Prostate gland (tissue), 2 donors: Measurements from ENCODE around the gene KIF5B. TPM values are rescaled to one million over a fixed set of nuclear protein-coding genes. Genes with fewer than 3 reads are reported as not detected.
"Not testable (repeated sequence)": the region's sequence is repeated elsewhere in the genome, so short reads cannot be mapped to it uniquely, and the experiment has no call there.

Source experiments
- DNase-seq: peaks from one replicate; pipeline ENCODE4 v3.0.0-alpha.2; 2019; ENCODE audit warnings: low spot score
- H3K27ac ChIP-seq, 2 donors: fragments of 200-600 bp; sonication (generic); 2 replicates each; pipeline ENCODE4 v1.5.1; 2017 to 2019
- H3K27me3 ChIP-seq: fragments of 200-600 bp; sonication (generic); replicated peaks from 2 replicates; pipeline ENCODE4 v1.5.1; 2019; ENCODE audit not compliant: insufficient read depth
- H3K36me3 ChIP-seq, 2 donors: fragments of 200-600 bp; sonication (generic); 1 replicate in 1 of 2; 2 replicates in 1 of 2; pipeline versions ENCODE4 v1.5.1 to v1.8.1; 2017 to 2019
- H3K4me1 ChIP-seq: fragments of 200-600 bp; sonication (generic); replicated peaks from 2 replicates; pipeline ENCODE4 v1.5.1; 2019
- H3K4me3 ChIP-seq, 2 donors: fragments of 200-600 bp; sonication (generic); 2 replicates each; pipeline ENCODE4 v1.5.1; 2017 to 2019
- H3K9me3 ChIP-seq: fragments of 200-600 bp; sonication (generic); 2 replicates; pipeline ENCODE4 v1.5.1; 2017
- CTCF ChIP-seq, 4 experiments: fragments of 200-600 bp in 2 of 4; fragments of 450-650 bp in 2 of 4; sonication (generic) in 2 of 4; IDR thresholded peaks; 1 replicate in 3 of 4; 2 replicates in 1 of 4; pipeline ENCODE4 v1.5.1; 2016 to 2019; ENCODE audit warnings: antibody characterized with exemption in 4 of 4, mild to moderate bottlenecking in 2 of 4, moderate library complexity in 2 of 4
- POLR2A ChIP-seq: fragments of 450-650 bp; IDR thresholded peaks from one replicate; pipeline ENCODE4 v1.6.1; 2016; ENCODE audit warnings: antibody characterized with exemption, mild to moderate bottlenecking
- POLR2AphosphoS5 ChIP-seq: sonication (generic); formaldehyde crosslinking; IDR thresholded peaks from one replicate; pipeline ENCODE4 v1.6.1; 2017; ENCODE audit warnings: antibody characterized with exemption
- WGBS: methylation state at CpG from one replicate; pipeline ENCODE4 v1.1.5; 2018; 5-methylcytosine and 5-hydroxymethylcytosine counted together
- intact Hi-C: fragments of 100-400 bp; cut with DNase I; formaldehyde crosslinking; loops from one replicate; pipeline ENCODE4 v1.14.2; 2022
- total RNA-seq, 2 donors: library from RNA; depleted of rRNA; stranded (reverse); fragments of >200 nt; gene quantifications; one replicate each; pipeline ENCODE4 v1.1.0, GENCODE V29; 2016

The KIF5B gene
- 100 to 1,000 TPM in 1 of 2 donors, 10 to 100 TPM in 1; 98.2 to 102 TPM for total RNA-seq

GRCh38 chr10:32056136-32057035 lies at the start of gene KIF5B:
TSS of gene KIF5B (minus strand) at chr10:32056425. CDS start at chr10:32055973, 452 bp downstream.
- WGBS = 1% methylated on average over 62 of the region's 63 CpGs
- TF ChIP-seq POLR2AphosphoS5 = peak; percentile 79
- TF ChIP-seq POLR2A = peak; percentile 99
- TF ChIP-seq CTCF (IDR thresholded peaks at IDR 0.05) = peak in 1 of 4 experiments; percentile 8
- intact Hi-C loops = loop anchor here (10.0 kb wide), 3 partner anchors 132 to 318 kb away; partner anchors contain the start of genes ARHGAP12 and EPC1
- H3K4me1 ChIP-seq = no peaks in the 10 kb centered on the region
- no peaks in the 10 kb centered on the region for H3K36me3 ChIP-seq
- peak within 1 kb of the TSS; percentile 97 to 99 for H3K27ac ChIP-seq
- peak within 1 kb of the TSS; percentile 66 to 97 for H3K4me3 ChIP-seq
- DNase-seq = peak; percentile 86
- no peaks in the 10 kb centered on the region for H3K27me3 ChIP-seq
- no peaks in the 10 kb centered on the region for H3K9me3 ChIP-seq

GRCh38 chr10:32105782-32106382 lies 49.7 kb upstream of the KIF5B start:
- Histone ChIP-seq H3K4me1 (peaks cover 11% of the 10 kb centered on the region), H3K4me3 (no peak overlapping the region), H3K27ac (no peak overlapping the region), H3K9me3 (no peaks in the 10 kb centered on the region), H3K36me3 (no peaks in the 10 kb centered on the region), H3K27me3 (no peaks in the 10 kb centered on the region)
- TF ChIP-seq POLR2AphosphoS5 (peak; percentile 70), POLR2A (no peak), CTCF (IDR thresholded peaks at IDR 0.05) (no peak)
- peak; percentile 31 for DNase-seq
- intact Hi-C loops = no loop called here
- WGBS = 67% methylated on average over 7 of the region's 7 CpGs

- no peaks in the 10 kb centered on the region for H3K36me3 ChIP-seq
- no peaks in the 10 kb centered on the region for H3K9me3 ChIP-seq
Measured at GRCh38 chr10:32104622-32105509, 48.6 kb upstream of the KIF5B start.

GRCh38 chr10:32104181-32104580 lies 48.0 kb upstream of the KIF5B start:
- Histone ChIP-seq H3K4me3 (no peak overlapping the region), H3K27ac (no peak overlapping the region), H3K36me3 (no peaks in the 10 kb centered on the region), H3K4me1 (peaks cover 11% of the 10 kb centered on the region), H3K9me3 (no peaks in the 10 kb centered on the region), H3K27me3 (no peaks in the 10 kb centered on the region)
- TF ChIP-seq POLR2A (no peak), POLR2AphosphoS5 (peak; percentile 19)
- WGBS = 12% methylated on average over 3 of the region's 3 CpGs
- DNase-seq = no peak
- intact Hi-C loops = no loop called here

More at GRCh38 chr10:32104622-32105509, 48.6 kb upstream of the KIF5B start:
- WGBS = 79% methylated on average over 5 of the region's 5 CpGs
- DNase-seq = no peak
- Histone ChIP-seq H3K27me3 (no peaks in the 10 kb centered on the region), H3K27ac (no peak overlapping the region), H3K4me1 (peaks cover 11% of the 10 kb centered on the region), H3K4me3 (no peak overlapping the region)
- no peak for TF ChIP-seq POLR2AphosphoS5
- TF ChIP-seq POLR2A = no peak
- TF ChIP-seq CTCF (IDR thresholded peaks at IDR 0.05) = no peak
- intact Hi-C loops = no loop called here

GRCh38 chr10:32103721-32104120 lies 47.5 kb upstream of the KIF5B start:
- intact Hi-C loops = no loop called here

GRCh38 chr10:32098566-32099259 lies 42.5 kb upstream of the KIF5B start:
- WGBS = 64% methylated on average over 4 of the region's 4 CpGs
- intact Hi-C loops, H3K36me3 ChIP-seq, H3K4me3 ChIP-seq, H3K4me1 ChIP-seq, H3K9me3 ChIP-seq, H3K27me3 ChIP-seq, H3K27ac ChIP-seq, DNase-seq: not testable (repeated sequence)

More at GRCh38 chr10:32103721-32104120, 47.5 kb upstream of the KIF5B start:
- TF ChIP-seq POLR2AphosphoS5 (no peak), POLR2A (no peak), CTCF (IDR thresholded peaks at IDR 0.05) (no peak)
- H3K27ac ChIP-seq = no peak overlapping the region
- H3K9me3 ChIP-seq = no peaks in the 10 kb centered on the region
- no peak for DNase-seq
- H3K27me3 ChIP-seq = no peaks in the 10 kb centered on the region
- no peaks in the 10 kb centered on the region for H3K36me3 ChIP-seq
- WGBS = 41% methylated on average over 3 of the region's 3 CpGs
- H3K4me3 ChIP-seq = no peak overlapping the region
- peaks cover 11% of the 10 kb centered on the region for H3K4me1 ChIP-seq
